H1 (cell line): ENCODE measurements around the gene EHD4.

ENCODE experiments used
- CTCF ChIP-seq, 3 experiments: IDR thresholded peaks; 1 replicate in 2 of 3; 2 replicates in 1 of 3; pipeline versions ENCODE4 v1.5.1 to v1.6.1; 2011; ENCODE audit warnings: low read length in 3 of 3, mild to moderate bottlenecking in 3 of 3, inconsistent platforms in 2 of 3, low read depth in 1 of 3, moderate library complexity in 1 of 3; ENCODE audit not compliant: insufficient read depth in 1 of 3; ENCODE audit errors: control extremely low read depth in 1 of 3
- EZH2 ChIP-seq: fragments of 200-600 bp; sonication (generic); IDR thresholded peaks from 2 replicates; pipeline ENCODE4 v1.7.1; 2012; ENCODE audit warnings: low read depth, mild to moderate bottlenecking, moderate library complexity, low read length, inconsistent platforms; ENCODE audit not compliant: severe bottlenecking
- KDM1A ChIP-seq: fragments of 200-600, 300-600 bp; sonication (generic); IDR thresholded peaks from 2 replicates; pipeline ENCODE4 v1.7.1; 2016; ENCODE audit warnings: mild to moderate bottlenecking, low read length, borderline replicate concordance
- NRF1 ChIP-seq: IDR thresholded peaks from 2 replicates; pipeline ENCODE4 v1.6.1; 2011; ENCODE audit warnings: mild to moderate bottlenecking, low read depth, low read length, improper control_type of control experiment
- POLR2A ChIP-seq, 2 experiments: IDR thresholded peaks; 1 replicate in 1 of 2; 2 replicates in 1 of 2; pipeline ENCODE4 v1.6.1; 2011; ENCODE audit warnings: low read depth in 2 of 2, low read length in 2 of 2, mild to moderate bottlenecking in 2 of 2; ENCODE audit errors: control extremely low read depth in 1 of 2

GRCh38 chr15:41995476-41995855, 23.1 kb upstream of the EHD4 start:
- TF ChIP-seq POLR2A (IDR thresholded peaks at IDR 0.05; ENCODE audit: control extremely low read depth in 1 of 2, low read depth in 2 of 2, low read length in 2 of 2) (no peak), CTCF (IDR thresholded peaks at IDR 0.05; ENCODE audit: control extremely low read depth in 1 of 3, insufficient read depth in 1 of 3, low read depth in 1 of 3, low read length in 3 of 3) (no peak), EZH2 (no peak), NRF1 (no peak), KDM1A (no peak)
